ENCODE measurements around the gene ZNF639.

ZNF639 gene

GRCh38 chr3:179289295-179289694 is 33.5 kb upstream of the ZNF639 start:
- DNase-seq (ENCODE audit: low read depth in 1 of 2, low spot score in 1 of 2) = no peak
- Histone ChIP-seq H3K27me3 (ENCODE audit: insufficient read depth, poor library complexity, severe bottlenecking) (no peaks in the 10 kb centered on the region), H3K27ac (replicated peaks) (no peak overlapping the region), H3K4me3 (replicated peaks; ENCODE audit: insufficient read depth, low read length) (no peak overlapping the region)
- TF ChIP-seq SPI1 (IDR thresholded peaks at IDR 0.05; ENCODE audit: borderline replicate concordance, low read depth) (no peak), CTCF (IDR thresholded peaks at IDR 0.05; ENCODE audit: insufficient read depth, low read length) (no peak), GABPA (IDR thresholded peaks at IDR 0.05; ENCODE audit: low read depth) (no peak), REST (IDR thresholded peaks at IDR 0.05; ENCODE audit: insufficient replicate concordance, low read depth) (no peak), POLR2AphosphoS5 (IDR thresholded peaks at IDR 0.05; ENCODE audit: low read depth) (no peak)

GRCh38 chr3:179292450-179292849 is 30.4 kb upstream of the ZNF639 start:
- no peak overlapping the region for H3K4me3 ChIP-seq (replicated peaks; ENCODE audit: insufficient read depth, low read length)
- no peak for DNase-seq (ENCODE audit: low read depth in 1 of 2, low spot score in 1 of 2)
- TF ChIP-seq POLR2AphosphoS5 (IDR thresholded peaks at IDR 0.05; ENCODE audit: low read depth) (no peak), REST (IDR thresholded peaks at IDR 0.05; ENCODE audit: insufficient replicate concordance, low read depth) (no peak), CTCF (IDR thresholded peaks at IDR 0.05; ENCODE audit: insufficient read depth, low read length) (no peak)
- H3K27ac ChIP-seq (replicated peaks) = no peak overlapping the region
- H3K27me3 ChIP-seq (ENCODE audit: insufficient read depth, poor library complexity, severe bottlenecking) = no peaks in the 10 kb centered on the region

- Histone ChIP-seq H3K27ac (replicated peaks) (no peak overlapping the region), H3K27me3 (ENCODE audit: insufficient read depth, poor library complexity, severe bottlenecking) (no peaks in the 10 kb centered on the region), H3K4me3 (replicated peaks; ENCODE audit: insufficient read depth, low read length) (no peak overlapping the region)
- no peak for DNase-seq (ENCODE audit: low read depth in 1 of 2, low spot score in 1 of 2)
- TF ChIP-seq REST (IDR thresholded peaks at IDR 0.05; ENCODE audit: insufficient replicate concordance, low read depth) = no peak
- no peak for TF ChIP-seq CTCF (IDR thresholded peaks at IDR 0.05; ENCODE audit: insufficient read depth, low read length)
- TF ChIP-seq POLR2AphosphoS5 (IDR thresholded peaks at IDR 0.05; ENCODE audit: low read depth) = no peak
- no peak for TF ChIP-seq GABPA (IDR thresholded peaks at IDR 0.05; ENCODE audit: low read depth)
These were observed 24.7 kb upstream of the ZNF639 start for GRCh38 chr3:179297971-179298725.

Data from HL-60 (cell line).